GM10266 (cell line): Measurements from ENCODE around the gene PGM2L1.
"Not testable (repeated sequence)": the region's sequence is repeated elsewhere in the genome, so short reads cannot be mapped to it uniquely, and the experiment has no call there.

Source experiments
- DNase-seq: peaks from one replicate; pipeline ENCODE4 v3.0.0; 2012; ENCODE audit errors: extremely low spot score
- TF ChIP-seq, protein P1 (sequence below): IDR thresholded peaks from 2 replicates; pipeline ENCODE4 v1.5.1; 2012; ENCODE audit warnings: mild to moderate bottlenecking, low read depth; ENCODE audit not compliant: control insufficient read depth, insufficient read depth; ENCODE audit errors: missing control alignments

Gene PGM2L1

DNA sequence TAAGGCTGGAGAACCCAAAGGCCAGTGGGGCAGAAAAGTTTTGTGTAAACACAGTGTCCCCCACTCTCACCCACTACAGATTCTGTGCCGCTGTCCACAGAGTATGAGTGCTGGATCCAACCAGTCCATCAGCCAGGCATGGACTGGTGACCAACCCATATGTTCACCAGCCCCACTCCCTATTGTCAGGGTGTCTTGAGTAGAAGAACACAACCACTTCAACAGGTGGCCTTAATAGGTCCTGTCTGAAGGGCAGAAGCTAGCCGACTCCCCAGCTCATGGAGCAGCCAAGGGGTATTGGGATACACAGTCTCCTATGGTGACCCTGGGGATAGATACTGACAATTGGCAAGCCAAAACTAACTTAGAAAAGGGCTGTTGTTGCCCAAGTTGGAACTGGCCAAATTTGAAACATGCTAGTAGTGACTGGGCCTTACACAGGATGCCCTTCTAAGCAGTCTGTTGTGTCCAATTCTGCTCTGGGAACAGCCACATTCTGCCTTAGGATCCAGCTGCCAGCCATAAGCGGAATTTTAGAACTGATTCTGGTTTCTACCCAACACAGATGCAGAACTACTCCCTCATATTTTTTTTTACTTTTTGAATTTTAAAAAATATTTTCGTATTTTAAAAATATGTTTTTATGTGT lies 19.8 kb upstream of the PGM2L1 start:
- DNase-seq, result no peak
- TF ChIP-seq, protein P1, sequence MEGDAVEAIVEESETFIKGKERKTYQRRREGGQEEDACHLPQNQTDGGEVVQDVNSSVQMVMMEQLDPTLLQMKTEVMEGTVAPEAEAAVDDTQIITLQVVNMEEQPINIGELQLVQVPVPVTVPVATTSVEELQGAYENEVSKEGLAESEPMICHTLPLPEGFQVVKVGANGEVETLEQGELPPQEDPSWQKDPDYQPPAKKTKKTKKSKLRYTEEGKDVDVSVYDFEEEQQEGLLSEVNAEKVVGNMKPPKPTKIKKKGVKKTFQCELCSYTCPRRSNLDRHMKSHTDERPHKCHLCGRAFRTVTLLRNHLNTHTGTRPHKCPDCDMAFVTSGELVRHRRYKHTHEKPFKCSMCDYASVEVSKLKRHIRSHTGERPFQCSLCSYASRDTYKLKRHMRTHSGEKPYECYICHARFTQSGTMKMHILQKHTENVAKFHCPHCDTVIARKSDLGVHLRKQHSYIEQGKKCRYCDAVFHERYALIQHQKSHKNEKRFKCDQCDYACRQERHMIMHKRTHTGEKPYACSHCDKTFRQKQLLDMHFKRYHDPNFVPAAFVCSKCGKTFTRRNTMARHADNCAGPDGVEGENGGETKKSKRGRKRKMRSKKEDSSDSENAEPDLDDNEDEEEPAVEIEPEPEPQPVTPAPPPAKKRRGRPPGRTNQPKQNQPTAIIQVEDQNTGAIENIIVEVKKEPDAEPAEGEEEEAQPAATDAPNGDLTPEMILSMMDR, result no peak

DNA sequence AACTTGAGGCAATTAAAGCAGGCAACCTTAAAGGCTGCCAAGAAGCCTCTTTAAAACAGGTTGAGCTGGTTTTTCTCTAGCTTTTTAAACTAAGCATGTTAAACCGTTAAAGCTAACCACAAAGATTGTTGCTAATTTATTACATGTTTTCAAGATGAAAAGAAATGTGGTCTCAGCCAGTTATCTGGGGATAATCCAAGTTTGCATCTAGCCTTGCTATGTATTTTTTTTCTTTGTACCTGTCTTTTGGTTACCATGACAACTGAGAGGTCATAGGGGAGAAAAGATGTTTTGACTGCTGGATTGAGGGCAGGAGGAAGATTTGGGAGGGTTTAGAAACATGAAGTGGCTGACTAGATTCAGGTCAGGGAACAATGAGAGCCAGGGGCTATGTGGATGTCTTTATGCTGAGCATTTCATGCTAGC lies 19.2 kb upstream of the PGM2L1 start:
- no peak for DNase-seq
- TF ChIP-seq, protein P1, result no peak

DNA sequence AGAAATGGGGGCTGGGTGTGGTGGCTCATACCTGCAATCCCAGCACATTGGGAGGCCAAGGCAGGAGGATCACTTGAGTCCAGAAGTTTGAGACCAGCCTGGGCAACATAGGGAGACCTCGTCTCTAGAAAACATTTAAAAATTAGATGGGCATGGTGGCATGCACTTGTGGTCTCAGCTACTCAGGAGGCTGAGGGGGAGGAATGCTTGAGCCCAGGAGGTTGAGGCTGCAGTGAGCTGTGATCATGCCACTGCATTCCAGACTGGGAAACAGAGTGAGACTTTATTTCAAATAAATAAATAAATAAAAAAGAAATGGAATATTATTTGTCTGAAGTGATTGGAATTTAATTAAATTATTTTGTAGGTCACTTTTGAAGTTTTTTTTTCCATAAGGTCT lies 18.7 kb upstream of the PGM2L1 start:
- DNase-seq, result not testable (repeated sequence)

DNA sequence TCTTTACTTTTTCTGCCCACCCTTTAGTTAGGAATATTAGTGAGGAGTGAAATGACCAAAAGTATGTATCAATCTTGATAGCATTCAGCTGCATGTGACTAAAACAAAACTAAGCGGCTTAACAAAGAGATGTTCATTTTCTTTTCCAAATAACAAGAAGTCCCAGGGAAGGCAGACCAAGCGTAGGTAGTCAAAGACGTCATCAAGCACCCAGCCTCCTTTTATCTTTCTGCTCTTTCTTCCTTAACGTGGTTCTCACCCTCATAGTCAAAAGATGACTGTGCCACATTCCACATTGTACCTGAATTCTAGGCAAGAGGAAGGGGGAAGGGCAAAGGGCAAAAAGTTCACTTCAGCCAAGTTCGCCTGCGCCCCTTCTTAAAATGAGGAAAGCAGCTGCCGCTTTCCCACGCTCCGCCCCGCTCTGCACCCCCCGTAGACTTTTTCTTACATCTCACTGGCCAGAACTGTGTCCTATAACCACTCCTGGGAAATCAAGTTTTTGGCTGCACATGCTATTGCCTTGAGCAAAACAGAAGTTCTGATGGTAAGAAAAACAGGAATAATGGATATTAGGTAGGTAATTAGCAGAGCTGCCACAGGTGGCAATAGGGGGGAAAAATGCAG lies 14.6 kb upstream of the PGM2L1 start:
- DNase-seq, result no peak

DNA sequence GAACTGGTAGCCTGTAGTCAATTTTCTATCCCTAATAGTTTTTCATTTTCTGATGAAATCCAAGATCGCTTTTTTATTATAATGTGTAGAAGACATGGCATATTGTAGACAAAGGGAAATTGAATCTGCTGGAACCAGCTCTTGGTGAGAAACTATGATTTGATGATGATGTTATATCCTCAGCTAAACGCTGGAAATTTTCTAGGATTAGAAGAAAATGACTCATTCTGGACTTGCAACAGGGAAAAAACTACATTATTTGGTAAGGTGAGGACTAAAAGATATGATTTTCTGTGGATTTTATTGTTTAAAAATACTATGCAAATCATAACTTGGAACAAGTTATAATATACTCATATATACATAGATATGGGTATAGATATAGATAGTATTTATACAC lies 14.1 kb upstream of the PGM2L1 start:
- TF ChIP-seq, protein P1, result no peak
- no peak for DNase-seq

More for the DNA sequence above, 14.6 kb upstream of the PGM2L1 start:
- TF ChIP-seq, protein P1, result no peak

DNA sequence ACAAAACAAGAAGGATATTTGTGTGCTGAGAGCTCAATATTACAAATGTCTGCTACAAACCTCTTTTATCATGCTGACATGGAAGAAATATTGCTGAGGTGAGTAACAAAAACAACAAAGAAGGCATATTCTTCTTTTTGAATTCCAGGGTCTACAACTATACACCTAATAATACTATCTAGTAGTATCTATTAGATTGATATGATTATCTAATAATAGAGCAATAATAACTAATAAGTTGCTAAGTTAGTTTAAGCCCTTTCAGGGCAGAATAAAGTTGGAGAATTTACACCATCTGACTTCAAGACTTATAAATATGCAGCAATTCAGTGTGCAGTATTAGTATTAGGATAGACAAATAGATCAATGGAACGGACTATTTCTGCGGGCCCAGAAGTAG lies 11.4 kb upstream of the PGM2L1 start:
- TF ChIP-seq, protein P1, result no peak
- DNase-seq, result no peak

DNA sequence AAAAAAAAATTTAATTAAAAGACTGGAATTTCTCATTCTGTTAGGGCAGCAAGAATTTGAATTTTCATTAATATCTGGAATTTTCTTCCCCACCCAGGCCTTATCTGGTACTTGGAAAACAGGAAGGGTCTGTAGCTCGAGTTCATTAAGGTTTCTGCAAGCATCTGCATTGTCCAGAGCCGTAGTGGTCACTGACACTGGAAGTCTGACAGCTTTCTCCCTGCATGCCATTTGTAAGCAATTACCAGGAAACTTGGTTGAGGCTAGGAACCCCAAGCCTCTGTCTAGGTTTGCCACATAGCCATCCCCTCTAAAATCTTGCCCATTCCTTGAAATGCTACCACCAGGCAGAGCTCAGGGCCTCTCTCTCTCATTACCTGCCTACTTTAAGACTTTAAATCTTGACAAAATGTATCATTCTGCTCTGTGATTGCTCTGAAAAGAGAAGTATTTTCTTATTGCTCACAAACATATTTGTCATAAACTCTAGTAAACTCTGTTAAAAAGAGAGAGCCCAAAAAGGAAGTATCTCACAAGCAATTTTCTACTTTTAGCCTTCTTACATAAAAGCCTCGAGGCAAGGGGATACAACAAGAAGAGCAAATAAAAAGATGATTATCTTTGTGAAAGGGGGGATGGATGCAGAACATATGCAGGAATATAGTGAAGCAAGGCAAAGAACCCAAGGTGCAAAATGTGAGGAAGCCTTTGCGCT lies 5.5 kb upstream of the PGM2L1 start:
- DNase-seq, result no peak
- TF ChIP-seq, protein P1, result no peak
